DMS79 (cell line): ENCODE results near the gene CHRNB1.

Experiments used
- DNase-seq: peaks from one replicate; lab custom pipeline; 2025; lab: John Stamatoyannopoulos, UW

CHRNB1 gene

GRCh38 chr17:7484919-7485377, 40.1 kb downstream of the CHRNB1 start:
- DNase-seq: peak; percentile 56

GRCh38 chr17:7486181-7486580, 41.3 kb downstream of the CHRNB1 start:
- no peak for DNase-seq

GRCh38 chr17:7490144-7490543, 45.3 kb downstream of the CHRNB1 start:
- DNase-seq: no peak

GRCh38 chr17:7491583-7491982, 46.7 kb downstream of the CHRNB1 start:
- no peak for DNase-seq

- DNase-seq: no peak
Measured at GRCh38 chr17:7493941-7494340, 49.1 kb downstream of the CHRNB1 start.

GRCh38 chr17:7495906-7496434, 51.1 kb downstream of the CHRNB1 start:
- DNase-seq: no peak

- DNase-seq: no peak
Measured at GRCh38 chr17:7496470-7497183, 51.8 kb downstream of the CHRNB1 start.

GRCh38 chr17:7497228-7497627, 52.4 kb downstream of the CHRNB1 start:
- no peak for DNase-seq

GRCh38 chr17:7497636-7498035, 52.8 kb downstream of the CHRNB1 start:
- DNase-seq: no peak

- DNase-seq: no peak
Measured at GRCh38 chr17:7499161-7499560, 54.3 kb downstream of the CHRNB1 start.

GRCh38 chr17:7501729-7502128, 56.9 kb downstream of the CHRNB1 start:
- DNase-seq: no peak

- DNase-seq: no peak
Measured at GRCh38 chr17:7502171-7502847, 57.4 kb downstream of the CHRNB1 start.

- DNase-seq: no peak
Measured at GRCh38 chr17:7502987-7503386, 58.1 kb downstream of the CHRNB1 start.

- DNase-seq: no peak
Measured at GRCh38 chr17:7503521-7503920, 58.7 kb downstream of the CHRNB1 start.
